ENCODE data around the gene PTPRF.
A peak's percentile ranks its signal among the peaks of the same experiment; 100 is the strongest.

Gene PTPRF

GRCh38 chr1:43536196-43536863, 5.6 kb downstream of the PTPRF start:
- H3K4me3 ChIP-seq (ENCODE audit: low read depth, low read length): no peak overlapping the region
- H3K27me3 ChIP-seq (replicated peaks): no peaks in the 10 kb centered on the region
- H3K27ac ChIP-seq: no peak overlapping the region
- no peak for TF ChIP-seq CTCF (IDR thresholded peaks at IDR 0.05; ENCODE audit: low read depth, low read length, missing control alignments)
- in situ Hi-C loops (cut with HindIII; ENCODE audit: low pct_ligation_motif_present, low sequenced_read_pairs): no loop called here
- H3K36me3 ChIP-seq (replicated peaks): no peaks in the 10 kb centered on the region
- DNase-seq: no peak

- no peak for TF ChIP-seq CTCF (IDR thresholded peaks at IDR 0.05; ENCODE audit: low read depth, low read length, missing control alignments)
- in situ Hi-C loops (cut with HindIII; ENCODE audit: low pct_ligation_motif_present, low sequenced_read_pairs): no loop called here
- Histone ChIP-seq H3K4me3 (ENCODE audit: low read depth, low read length) (no peak overlapping the region), H3K27ac (no peak overlapping the region), H3K27me3 (replicated peaks) (no peaks in the 10 kb centered on the region), H3K36me3 (replicated peaks) (no peaks in the 10 kb centered on the region)
- DNase-seq: no peak
Observed at GRCh38 chr1:43536864-43537358, 6.2 kb downstream of the PTPRF start.

GRCh38 chr1:43537423-43538142, 6.9 kb downstream of the PTPRF start:
- Histone ChIP-seq H3K27ac (no peak overlapping the region), H3K27me3 (replicated peaks) (no peaks in the 10 kb centered on the region), H3K4me3 (ENCODE audit: low read depth, low read length) (no peak overlapping the region), H3K36me3 (replicated peaks) (no peaks in the 10 kb centered on the region)
- in situ Hi-C loops (cut with HindIII; ENCODE audit: low pct_ligation_motif_present, low sequenced_read_pairs): no loop called here
- no peak for TF ChIP-seq CTCF (IDR thresholded peaks at IDR 0.05; ENCODE audit: low read depth, low read length, missing control alignments)
- peak; percentile 19 for DNase-seq

GRCh38 chr1:43538143-43538487, 7.4 kb downstream of the PTPRF start:
- Histone ChIP-seq H3K27me3 (replicated peaks) (no peaks in the 10 kb centered on the region), H3K36me3 (replicated peaks) (no peaks in the 10 kb centered on the region), H3K27ac (no peak overlapping the region), H3K4me3 (ENCODE audit: low read depth, low read length) (no peak overlapping the region)
- in situ Hi-C loops (cut with HindIII; ENCODE audit: low pct_ligation_motif_present, low sequenced_read_pairs): no loop called here
- TF ChIP-seq CTCF (IDR thresholded peaks at IDR 0.05; ENCODE audit: low read depth, low read length, missing control alignments): no peak
- no peak for DNase-seq

GRCh38 chr1:43538969-43539368, 8.3 kb downstream of the PTPRF start:
- no peak overlapping the region for H3K4me3 ChIP-seq (ENCODE audit: low read depth, low read length)
- H3K27me3 ChIP-seq (replicated peaks): no peaks in the 10 kb centered on the region
- in situ Hi-C loops (cut with HindIII; ENCODE audit: low pct_ligation_motif_present, low sequenced_read_pairs): no loop called here
- no peaks in the 10 kb centered on the region for H3K36me3 ChIP-seq (replicated peaks)
- no peak overlapping the region for H3K27ac ChIP-seq
- no peak for TF ChIP-seq CTCF (IDR thresholded peaks at IDR 0.05; ENCODE audit: low read depth, low read length, missing control alignments)
- no peak for DNase-seq

Measured in brain microvascular endothelial cell (primary cell).